OCI-LY7 (cell line): ENCODE measurements around the gene ANKFY1. TPM values are rescaled to one million over a fixed set of nuclear protein-coding genes. Genes with fewer than 3 reads are reported as not detected.
A peak's percentile ranks its signal among the peaks of the same experiment; 100 is the strongest.
"Not testable (repeated sequence)": the region's sequence is repeated elsewhere in the genome, so short reads cannot be mapped to it uniquely, and the experiment has no call there.

Source experiments
- BruUV-seq: library from RNA; stranded (reverse); fragments of 400-500 nt; replicated peaks from 2 replicates; lab custom pipeline; 2021; lab: Mats Ljungman, UMichigan
- CTCF ChIA-PET: fragments of 300-600 bp; sonication (Branson Sonifier 250); formaldehyde crosslinking; loops from one replicate; lab custom pipeline; 2022; ENCODE audit warnings: antibody characterized with exemption; ENCODE audit not compliant: unreplicated experiment; lab: Charles Lee
- POLR2A ChIA-PET: fragments of 300-600 bp; sonication (Branson Sonifier 250); formaldehyde crosslinking; loops from one replicate; lab custom pipeline; 2022; ENCODE audit warnings: antibody characterized with exemption; lab: Charles Lee
- DNase-seq: peaks from one replicate; pipeline ENCODE4 v3.0.0-alpha.2; 2015; ENCODE audit warnings: low spot score
- H2AFZ ChIP-seq: fragments of 200-600 bp; sonication (generic), shearing (Covaris generic); 2 replicates; pipeline ENCODE4 v1.6.1; 2014; ENCODE audit warnings: mild to moderate bottlenecking, antibody characterized with exemption, low read length, moderate library complexity
- H3K27ac ChIP-seq: fragments of 200-600 bp; sonication (generic); 2 replicates; pipeline ENCODE4 v1.5.1; 2014; ENCODE audit warnings: mixed run types, low read depth, mild to moderate bottlenecking, moderate library complexity, low read length, inconsistent platforms; ENCODE audit not compliant: poor library complexity, severe bottlenecking
- H3K36me3 ChIP-seq: fragments of 200-600 bp; sonication (generic); 2 replicates; pipeline ENCODE4 v1.6.1; 2014; ENCODE audit warnings: mild to moderate bottlenecking, antibody characterized with exemption, low read length, moderate library complexity, mixed read lengths; ENCODE audit not compliant: insufficient read depth
- H3K4me1 ChIP-seq: fragments of 200-600 bp; sonication (generic); 2 replicates; pipeline ENCODE4 v1.5.1; 2014; ENCODE audit warnings: mild to moderate bottlenecking, low read length; ENCODE audit not compliant: insufficient read depth, poor library complexity, severe bottlenecking
- H3K4me2 ChIP-seq: fragments of 200-600 bp; sonication (generic); 2 replicates; pipeline ENCODE4 v1.6.1; 2014; ENCODE audit warnings: mild to moderate bottlenecking, low read length
- H3K4me3 ChIP-seq: fragments of 200-600 bp; sonication (generic); 2 replicates; pipeline ENCODE4 v1.5.1; 2014; ENCODE audit warnings: mild to moderate bottlenecking, low read depth, low read length; ENCODE audit not compliant: poor library complexity, severe bottlenecking
- H3K79me2 ChIP-seq: fragments of 200-600 bp; sonication (generic); 2 replicates; pipeline ENCODE4 v1.6.1; 2016; ENCODE audit warnings: low read depth, mild to moderate bottlenecking, low read length, moderate library complexity, mixed read lengths; ENCODE audit not compliant: insufficient read depth
- H3K9me2 ChIP-seq: fragments of 200-600 bp; sonication (generic); 2 replicates; pipeline ENCODE4 v1.6.1; 2016; ENCODE audit warnings: mild to moderate bottlenecking, low read length, mixed read lengths; ENCODE audit not compliant: insufficient read depth
- H3K9me3 ChIP-seq: fragments of 200-600 bp; sonication (generic); 2 replicates; pipeline ENCODE4 v1.6.1; 2014; ENCODE audit warnings: mild to moderate bottlenecking, mixed run types, low read length, mixed read lengths
- H4K20me1 ChIP-seq: fragments of 200-600 bp; sonication (generic); 2 replicates; pipeline ENCODE4 v1.6.1; 2014; ENCODE audit warnings: mild to moderate bottlenecking, antibody characterized with exemption, low read length, moderate library complexity, mixed read lengths; ENCODE audit not compliant: insufficient read depth
- CTCF ChIP-seq: fragments of 200-600 bp; sonication (generic); conservative IDR thresholded peaks from 2 replicates; pipeline ENCODE4 v1.5.1; 2014; ENCODE audit warnings: mild to moderate bottlenecking, antibody characterized with exemption, low read length, moderate library complexity, mixed read lengths
- EZH2phosphoT487 ChIP-seq: fragments of 200-600 bp; sonication (generic); IDR thresholded peaks from 2 replicates; pipeline ENCODE4 v1.6.1; 2018; ENCODE audit warnings: low read depth, borderline replicate concordance, mild to moderate bottlenecking, mixed run types, antibody characterized with exemption, low read length, moderate library complexity, mixed read lengths
- intact Hi-C: fragments of 100-400 bp; cut with micrococcal nuclease; formaldehyde crosslinking; loops from one replicate; pipeline ENCODE4 v1.10.0; 2022; ENCODE audit not compliant: unreplicated experiment
- total RNA-seq, 2 experiments: library from RNA; depleted of rRNA in 1 of 2; stranded (reverse); fragments of >200 nt in 1 of 2; shearing (Covaris generic) in 1 of 2; gene quantifications; 2 replicates each; pipeline ENCODE4 v1.2.3, GENCODE V29; 2014 to 2022

ANKFY1 gene
- total RNA-seq, 2 experiments from 2014 or later: 25.9 to 56.7 TPM

- POLR2A ChIA-PET: interaction anchor here (0.5 kb wide), 1 partner anchor 46 kb away, joined by 3 read pairs; no protein-coding TSS in a partner anchor
- Histone ChIP-seq H3K4me1 (peaks cover 23% of the 10 kb centered on the region), H3K9me2 (no peaks in the 10 kb centered on the region), H3K9me3 (no peaks in the 10 kb centered on the region), H3K79me2 (peaks cover 54% of the 10 kb centered on the region), H3K27ac (no peak overlapping the region), H3K4me3 (no peak overlapping the region), H3K4me2 (peak overlapping the region; percentile 4; the same call in 1 of the 2 replicates), H2AFZ (no peak overlapping the region), H3K36me3 (peaks cover 22% of the 10 kb centered on the region; the same call in 1 of the 2 replicates), H4K20me1 (peaks cover 14% of the 10 kb centered on the region)
- DNase-seq: no peak
- TF ChIP-seq EZH2phosphoT487: no peak
- TF ChIP-seq CTCF: no peak
- CTCF ChIA-PET: no interaction called here
- TSS peak; percentile 12 for BruUV-seq
- intact Hi-C loops: loop anchor here (5.0 kb wide), 1 partner anchor 417 kb away; the partner anchor contains the start of gene MYBBP1A
Observed at GRCh38 chr17:4140125-4140524, 123.7 kb downstream of the ANKFY1 start.

GRCh38 chr17:4138906-4139526 lies 124.8 kb downstream of the ANKFY1 start:
- Histone ChIP-seq H3K79me2 (peaks cover 56% of the 10 kb centered on the region), H4K20me1 (peaks cover 14% of the 10 kb centered on the region), H3K4me1 (peaks cover 14% of the 10 kb centered on the region), H3K36me3 (peaks cover 22% of the 10 kb centered on the region; the same call in 1 of the 2 replicates)
- BruUV-seq, H3K27ac ChIP-seq, DNase-seq, H3K9me2 ChIP-seq, H3K9me3 ChIP-seq, CTCF ChIA-PET, intact Hi-C loops, H3K4me3 ChIP-seq, POLR2A ChIA-PET, H2AFZ ChIP-seq, H3K4me2 ChIP-seq: not testable (repeated sequence)

GRCh38 chr17:4136373-4136772 lies 127.4 kb downstream of the ANKFY1 start:
- ChIA-PET CTCF (no interaction called here), POLR2A (no interaction called here)
- Histone ChIP-seq H3K4me2 (no peak overlapping the region), H3K36me3 (peaks cover 22% of the 10 kb centered on the region), H3K4me3 (no peak overlapping the region), H3K79me2 (peaks cover 54% of the 10 kb centered on the region), H2AFZ (no peak overlapping the region), H3K4me1 (peaks cover 7% of the 10 kb centered on the region), H3K9me3 (no peaks in the 10 kb centered on the region), H3K9me2 (no peaks in the 10 kb centered on the region), H3K27ac (no peak overlapping the region), H4K20me1 (peaks cover 9% of the 10 kb centered on the region; the same call in 1 of the 2 replicates)
- no TSS peak for BruUV-seq
- no peak for TF ChIP-seq CTCF
- intact Hi-C loops: no loop called here
- no peak for DNase-seq
